ENCODE results near the gene SLC25A4.
A peak's percentile ranks its signal among the peaks of the same experiment; 100 is the strongest.

SLC25A4 gene

DNA sequence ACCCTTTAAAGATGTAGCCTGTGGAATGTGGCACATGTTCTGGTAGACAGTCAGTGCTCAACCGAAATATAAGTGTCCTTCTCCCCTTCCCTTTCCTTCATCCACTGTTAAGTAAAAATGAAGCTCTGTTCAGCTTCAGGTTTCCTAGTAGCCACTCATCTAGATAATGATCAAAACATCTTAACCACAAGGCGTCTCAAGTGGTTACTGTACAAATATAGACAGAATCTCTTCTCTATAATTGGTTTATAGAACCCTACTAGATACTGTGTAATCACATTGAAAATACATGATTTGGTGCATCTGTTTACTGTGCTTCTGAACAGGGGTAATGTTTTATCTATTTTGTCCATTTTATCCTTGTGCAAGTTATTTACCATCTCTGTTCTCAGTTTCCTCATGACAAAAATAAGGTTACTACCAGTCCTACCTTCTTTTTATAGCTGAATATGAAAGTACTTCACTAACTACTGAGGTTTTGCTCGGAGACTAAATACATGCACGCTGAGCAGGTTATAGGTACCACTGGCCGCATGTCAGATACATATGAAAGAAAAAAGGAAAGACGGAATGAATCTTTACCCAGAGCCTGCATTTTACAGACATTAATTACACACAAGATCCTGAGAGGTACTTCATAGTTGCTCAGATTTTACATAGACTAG, 20.3 kb upstream of the SLC25A4 start:
- FAIRE-seq: peak; percentile 67
- DNase-seq (ENCODE audit: insufficient read length): no peak
- TF ChIP-seq TAF1 (IDR thresholded peaks at IDR 0.05; ENCODE audit: borderline replicate concordance, low read depth, low read length): no peak
- no peak for TF ChIP-seq POLR2A (IDR thresholded peaks at IDR 0.05; ENCODE audit: low read depth, low read length)
- TF ChIP-seq POLR2AphosphoS5 (IDR thresholded peaks at IDR 0.05; ENCODE audit: low read depth, low read length): no peak

DNA sequence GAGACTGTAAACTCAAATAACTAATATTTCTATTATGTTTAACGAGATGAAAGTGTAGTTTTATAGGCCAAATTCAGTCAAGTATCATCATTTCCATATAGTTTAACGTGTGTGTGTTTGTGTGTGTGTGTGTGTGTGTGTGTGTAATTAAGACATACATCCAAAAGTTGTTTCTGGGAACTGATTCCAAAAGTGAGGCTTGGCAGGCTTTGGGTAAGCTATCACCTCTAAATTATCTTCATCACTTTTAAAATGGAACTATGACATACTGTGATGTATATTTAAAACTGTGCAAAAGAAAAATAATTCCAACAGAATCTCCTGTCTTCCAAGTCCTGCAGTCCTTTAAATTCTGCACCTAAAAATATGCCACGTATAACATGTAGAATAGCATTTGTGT, 19.1 kb upstream of the SLC25A4 start:
- no peak for FAIRE-seq
- TF ChIP-seq POLR2A (IDR thresholded peaks at IDR 0.05; ENCODE audit: low read depth, low read length): no peak
- TF ChIP-seq TAF1 (IDR thresholded peaks at IDR 0.05; ENCODE audit: borderline replicate concordance, low read depth, low read length): no peak
- no peak for TF ChIP-seq POLR2AphosphoS5 (IDR thresholded peaks at IDR 0.05; ENCODE audit: low read depth, low read length)
- no peak for DNase-seq (ENCODE audit: insufficient read length)

DNA sequence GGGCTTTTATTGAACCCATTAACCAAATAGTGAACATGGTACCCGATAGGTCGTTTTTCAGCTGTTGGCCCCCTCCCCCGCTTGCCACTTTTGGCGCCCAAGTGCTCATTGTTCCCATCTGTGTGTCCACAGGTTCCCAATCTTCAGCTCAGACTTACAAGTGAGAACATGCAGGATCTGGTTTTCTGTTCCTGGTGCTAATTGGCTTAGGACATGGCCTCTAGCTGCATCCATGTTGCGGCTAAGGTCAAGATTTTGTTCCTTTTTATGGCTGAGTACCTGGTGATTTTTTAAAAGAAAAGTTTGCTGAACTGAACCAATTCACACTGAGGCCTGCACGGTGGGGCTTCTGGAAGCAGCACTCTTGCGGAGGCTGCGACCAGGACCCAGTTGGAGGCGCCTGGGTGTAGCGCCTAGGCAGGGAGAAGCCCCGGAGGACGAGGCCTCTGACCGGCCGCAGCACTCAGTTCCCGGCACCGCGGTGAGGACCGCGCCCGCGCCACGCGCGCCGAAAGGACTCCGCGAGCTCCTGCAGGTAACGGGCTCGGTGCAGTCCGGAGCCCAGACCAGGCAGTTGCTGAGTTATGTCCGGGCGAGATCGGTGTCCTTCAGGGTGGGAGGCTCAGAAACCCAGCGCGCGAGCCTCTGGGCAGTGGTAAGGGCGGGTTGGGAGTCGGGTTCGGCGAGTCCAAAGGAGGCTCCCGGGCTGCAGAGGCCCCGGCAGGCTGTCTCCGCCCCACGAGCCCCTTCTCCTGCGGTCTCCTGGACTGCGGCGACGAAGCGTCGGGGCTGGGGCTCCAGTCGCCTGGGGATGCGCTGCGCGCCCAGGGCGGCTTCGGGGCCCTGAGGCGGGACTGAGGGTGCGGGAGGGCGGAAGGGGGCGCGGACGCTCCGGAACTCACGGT, 15.8 kb upstream of the SLC25A4 start:
- TF ChIP-seq POLR2A (IDR thresholded peaks at IDR 0.05; ENCODE audit: low read depth, low read length) (no peak), POLR2AphosphoS5 (IDR thresholded peaks at IDR 0.05; ENCODE audit: low read depth, low read length) (no peak), TAF1 (IDR thresholded peaks at IDR 0.05; ENCODE audit: borderline replicate concordance, low read depth, low read length) (no peak)
- DNase-seq (ENCODE audit: insufficient read length) (peak; percentile 32), FAIRE-seq (no peak)

DNA sequence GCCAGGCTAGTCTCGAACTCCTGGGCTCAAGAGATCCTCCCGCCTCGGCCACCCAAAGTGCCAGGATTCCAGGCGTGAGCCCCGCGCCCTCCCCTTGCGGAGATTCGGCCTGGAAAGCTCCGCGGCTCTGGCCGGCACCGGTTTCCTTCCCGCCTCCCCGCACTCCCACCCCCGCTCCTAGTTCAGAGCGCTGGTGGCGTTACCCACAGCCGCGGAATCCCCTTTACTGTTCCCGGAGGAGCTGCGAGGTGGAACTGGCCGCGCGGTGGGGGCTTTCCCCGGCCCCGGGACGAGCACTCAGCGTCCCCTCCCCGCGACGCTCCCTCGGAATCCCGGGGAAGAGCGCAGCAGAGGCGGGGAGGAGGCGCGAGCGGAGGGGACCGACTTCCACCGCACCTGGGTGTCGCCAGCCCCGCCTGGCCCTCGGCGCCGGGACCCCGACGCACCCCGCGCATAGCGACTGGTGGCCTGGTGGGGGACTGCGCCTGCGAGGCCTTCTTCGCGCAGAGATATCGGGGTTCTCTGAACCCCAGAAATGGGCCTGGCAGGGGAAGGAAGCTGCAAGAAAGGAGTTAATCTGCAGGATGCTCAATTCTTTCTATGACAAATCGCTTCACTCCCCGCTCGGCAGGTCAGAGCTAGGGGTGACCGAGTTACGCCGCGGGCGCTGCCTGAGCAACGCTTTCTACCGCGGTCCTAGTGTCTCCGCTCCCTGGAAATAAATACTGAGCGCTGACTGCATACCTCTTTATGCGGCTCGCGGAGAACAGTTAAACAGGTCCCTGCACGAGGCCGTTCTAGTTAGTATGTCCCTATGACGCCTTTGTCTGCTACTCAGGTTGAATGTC, 14.6 kb upstream of the SLC25A4 start:
- DNase-seq (ENCODE audit: insufficient read length) (peak; percentile 56), FAIRE-seq (peak; percentile 78)
- no peak for TF ChIP-seq TAF1 (IDR thresholded peaks at IDR 0.05; ENCODE audit: borderline replicate concordance, low read depth, low read length)
- no peak for TF ChIP-seq POLR2AphosphoS5 (IDR thresholded peaks at IDR 0.05; ENCODE audit: low read depth, low read length)
- TF ChIP-seq POLR2A (IDR thresholded peaks at IDR 0.05; ENCODE audit: low read depth, low read length): no peak

DNA sequence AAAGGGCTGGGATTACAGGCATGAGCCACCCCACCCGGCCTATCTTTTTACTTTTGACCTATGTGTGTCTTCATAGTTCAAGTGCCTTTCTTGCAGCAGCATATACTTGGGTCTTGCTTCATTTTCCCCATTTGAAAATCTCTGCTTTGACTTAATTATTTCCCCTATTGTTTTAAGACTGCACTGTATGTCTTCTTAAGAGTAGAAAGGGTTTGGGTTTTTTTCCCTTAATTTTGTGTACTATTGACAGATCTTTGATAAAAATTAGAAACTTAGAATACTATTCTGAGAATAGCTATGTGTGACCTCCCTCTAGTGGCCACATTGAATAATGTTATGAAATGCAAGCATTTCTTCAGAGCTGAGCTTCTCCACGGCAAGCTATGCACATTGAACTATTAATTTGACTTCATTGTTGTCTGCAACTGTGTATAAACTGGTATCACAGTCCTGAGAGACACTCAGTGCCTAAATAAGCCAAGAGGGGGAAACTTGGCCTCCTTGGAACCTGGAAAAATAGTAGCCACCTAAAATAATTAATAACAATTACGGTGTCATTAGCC, 8.7 kb upstream of the SLC25A4 start:
- no peak for TF ChIP-seq POLR2AphosphoS5 (IDR thresholded peaks at IDR 0.05; ENCODE audit: low read depth, low read length)
- TF ChIP-seq TAF1 (IDR thresholded peaks at IDR 0.05; ENCODE audit: borderline replicate concordance, low read depth, low read length): no peak
- TF ChIP-seq POLR2A (IDR thresholded peaks at IDR 0.05; ENCODE audit: low read depth, low read length): no peak
- FAIRE-seq (peak; percentile 24), DNase-seq (ENCODE audit: insufficient read length) (peak; percentile 36)

DNA sequence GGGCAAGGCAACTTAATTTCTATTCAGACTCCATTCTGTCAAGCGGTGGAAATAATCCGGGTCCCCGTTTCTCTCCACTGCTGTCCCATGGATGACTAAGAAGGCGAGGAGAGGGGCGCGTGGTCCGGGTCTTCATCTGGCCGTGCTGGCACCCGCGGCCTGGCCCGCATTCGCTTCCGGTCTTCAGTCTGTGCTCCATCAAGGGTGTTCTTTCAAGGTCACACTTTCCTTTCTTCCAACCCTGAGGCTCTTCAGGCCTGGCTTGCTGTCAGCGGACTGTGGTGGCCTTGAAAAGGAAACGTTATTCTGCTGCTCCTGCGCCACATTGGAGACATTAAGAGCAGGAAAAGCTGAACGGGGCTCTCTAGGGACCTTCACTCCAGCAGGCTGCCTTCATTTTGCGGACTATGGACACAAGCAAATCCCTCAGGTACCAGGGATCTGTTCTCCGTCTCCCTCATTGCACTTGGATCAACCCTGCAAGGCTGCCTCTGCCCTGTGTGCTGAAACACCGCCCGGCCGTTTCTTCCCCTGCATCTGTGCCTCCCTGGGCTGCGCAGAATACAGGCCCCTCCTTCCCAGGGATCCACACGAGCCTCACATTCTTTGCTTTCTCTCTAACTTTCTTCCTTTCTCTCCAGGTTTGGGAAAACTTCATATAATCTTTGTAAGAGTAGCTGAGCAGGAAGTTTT, 5.7 kb upstream of the SLC25A4 start:
- no peak for DNase-seq (ENCODE audit: insufficient read length)
- TF ChIP-seq TAF1 (IDR thresholded peaks at IDR 0.05; ENCODE audit: borderline replicate concordance, low read depth, low read length) (no peak), POLR2AphosphoS5 (IDR thresholded peaks at IDR 0.05; ENCODE audit: low read depth, low read length) (no peak), POLR2A (IDR thresholded peaks at IDR 0.05; ENCODE audit: low read depth, low read length) (no peak)
- FAIRE-seq: no peak

DNA sequence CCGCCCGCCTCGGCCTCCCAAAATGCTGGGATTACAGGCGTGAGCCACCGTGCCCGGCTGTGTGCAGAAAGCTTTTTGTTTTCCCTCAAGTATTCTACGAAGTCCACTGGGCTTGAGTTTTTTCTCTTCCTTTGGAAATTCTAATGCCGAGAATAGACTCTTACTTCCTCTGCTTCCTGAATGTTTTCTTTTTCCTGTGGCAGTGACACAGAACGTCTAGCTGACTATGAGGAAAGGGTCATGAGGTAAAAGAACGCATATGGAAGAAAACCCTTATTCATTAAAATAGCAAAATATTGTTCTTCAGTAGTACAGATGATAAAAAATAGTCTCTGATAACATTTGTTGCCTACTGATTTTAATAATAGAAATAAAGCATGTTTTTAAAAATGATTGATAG, 4.9 kb upstream of the SLC25A4 start:
- no peak for DNase-seq (ENCODE audit: insufficient read length)

DNA sequence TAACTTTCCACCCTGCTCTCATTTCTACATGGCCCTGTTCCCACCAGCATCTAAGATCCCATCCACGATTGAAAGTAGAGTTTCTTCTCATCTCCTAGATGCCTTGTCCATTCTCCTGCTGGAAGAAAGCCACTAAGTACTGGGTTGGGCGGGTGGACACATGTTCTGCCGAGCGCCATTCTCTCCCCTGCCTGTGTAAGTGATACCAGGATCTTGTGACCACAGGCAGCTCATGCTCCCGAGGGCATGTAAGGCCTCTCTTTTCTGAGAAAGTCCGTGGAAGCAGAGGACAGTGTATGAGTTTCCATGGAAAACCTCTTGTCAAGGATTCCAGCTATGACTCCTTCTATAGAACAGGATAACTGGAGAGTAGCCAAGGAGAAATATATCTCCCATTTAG, 3.3 kb upstream of the SLC25A4 start:
- no peak for FAIRE-seq
- DNase-seq (ENCODE audit: insufficient read length): no peak
- TF ChIP-seq TAF1 (IDR thresholded peaks at IDR 0.05; ENCODE audit: borderline replicate concordance, low read depth, low read length): no peak

More for the DNA sequence above, 4.9 kb upstream of the SLC25A4 start:
- TF ChIP-seq TAF1 (IDR thresholded peaks at IDR 0.05; ENCODE audit: borderline replicate concordance, low read depth, low read length) (no peak), POLR2AphosphoS5 (IDR thresholded peaks at IDR 0.05; ENCODE audit: low read depth, low read length) (no peak)
- FAIRE-seq: no peak

DNA sequence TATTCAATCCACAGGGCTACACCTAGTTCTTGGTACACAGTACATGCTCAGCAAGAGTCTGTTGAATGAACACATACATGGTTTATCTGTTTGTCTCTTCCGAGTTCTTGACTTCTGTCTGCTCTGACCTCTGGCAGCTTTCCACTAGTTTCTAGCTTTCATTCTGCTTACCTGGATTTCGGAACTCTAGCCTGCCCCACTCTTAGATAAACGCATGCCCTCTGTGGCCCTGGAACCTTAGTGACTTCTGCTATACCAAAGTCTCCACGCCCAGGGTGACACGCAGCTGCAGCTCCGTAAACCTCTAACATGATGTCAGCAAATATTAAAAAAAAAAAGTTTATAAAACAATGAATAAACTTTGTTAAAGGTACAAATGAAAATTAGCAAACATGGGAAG, 1.3 kb upstream of the SLC25A4 start:
- DNase-seq (ENCODE audit: insufficient read length) (no peak), FAIRE-seq (no peak)
- TF ChIP-seq POLR2A (IDR thresholded peaks at IDR 0.05; ENCODE audit: low read depth, low read length) (no peak), POLR2AphosphoS5 (IDR thresholded peaks at IDR 0.05; ENCODE audit: low read depth, low read length) (no peak), TAF1 (IDR thresholded peaks at IDR 0.05; ENCODE audit: borderline replicate concordance, low read depth, low read length) (no peak)

DNA sequence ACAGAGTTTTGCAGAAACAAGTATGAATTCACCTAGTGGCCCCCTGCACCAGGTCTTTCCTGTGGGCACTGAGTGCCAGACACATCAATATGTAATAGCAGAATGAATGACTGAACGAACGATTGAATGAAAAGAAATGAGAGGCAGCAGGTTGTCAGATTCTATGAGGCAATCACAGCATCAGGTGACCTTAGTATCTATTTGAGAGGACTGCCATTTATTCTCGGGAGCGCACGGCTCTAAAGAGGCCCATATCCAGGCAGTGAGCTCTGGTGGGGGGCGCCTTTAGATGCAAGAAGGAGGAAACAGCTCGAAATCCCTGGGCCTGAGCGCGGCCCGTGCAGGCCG, 528 bp upstream of the SLC25A4 start:
- DNase-seq (ENCODE audit: insufficient read length) (no peak), FAIRE-seq (peak; percentile 67)
- TF ChIP-seq TAF1 (IDR thresholded peaks at IDR 0.05; ENCODE audit: borderline replicate concordance, low read depth, low read length) (no peak), POLR2AphosphoS5 (IDR thresholded peaks at IDR 0.05; ENCODE audit: low read depth, low read length) (no peak), POLR2A (IDR thresholded peaks at IDR 0.05; ENCODE audit: low read depth, low read length) (no peak)

DNA sequence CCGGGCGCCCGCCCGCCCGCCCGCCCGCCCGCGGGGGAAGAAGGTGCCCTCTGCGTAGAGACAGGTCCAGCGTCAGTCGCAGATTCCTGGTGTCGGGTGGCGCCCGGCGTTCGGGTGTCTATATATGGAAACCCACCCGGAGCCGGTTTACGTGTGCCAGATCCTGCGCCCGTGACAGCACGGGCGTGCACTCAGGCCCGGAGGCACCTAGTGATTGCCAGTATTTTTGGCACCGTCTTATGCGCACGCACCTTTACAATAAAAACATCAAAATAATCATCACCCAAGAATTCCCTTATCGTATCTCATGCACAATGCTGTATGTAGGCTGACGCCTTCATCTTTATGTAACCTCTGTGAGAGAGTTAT, 519 bp downstream of the SLC25A4 start:
- peak; percentile 5 for FAIRE-seq
- TF ChIP-seq POLR2A (IDR thresholded peaks at IDR 0.05; ENCODE audit: low read depth, low read length): no peak
- no peak for TF ChIP-seq POLR2AphosphoS5 (IDR thresholded peaks at IDR 0.05; ENCODE audit: low read depth, low read length)
- no peak for TF ChIP-seq TAF1 (IDR thresholded peaks at IDR 0.05; ENCODE audit: borderline replicate concordance, low read depth, low read length)
- DNase-seq (ENCODE audit: insufficient read length): no peak

Measured in GM12892 (cell line).